Sigmoid colon (tissue), 7 donors: ENCODE results near the gene BBIP1. TPM values are rescaled to one million over a fixed set of nuclear protein-coding genes. Genes with fewer than 3 reads are reported as not detected.

Experiments used
- DNase-seq: peaks from one replicate; pipeline ENCODE4 v3.0.0-alpha.2; 2019
- H3K27ac ChIP-seq, 4 donors: fragments of 200-600 bp; sonication (generic); one replicate each; pipeline ENCODE4 v1.5.1; 2016 to 2019; ENCODE audit warnings: mild to moderate bottlenecking in 1 of 4
- H3K27me3 ChIP-seq, 3 donors: fragments of 200-600 bp; sonication (generic); one replicate each; pipeline ENCODE4 v1.5.1; 2019; ENCODE audit warnings: mild to moderate bottlenecking in 1 of 3
- H3K36me3 ChIP-seq, 4 donors: fragments of 200-600 bp; sonication (generic); one replicate each; pipeline ENCODE4 v1.5.1; 2016 to 2019
- H3K4me1 ChIP-seq, 4 donors: fragments of 200-600 bp; sonication (generic); one replicate each; pipeline ENCODE4 v1.5.1; 2017 to 2019
- H3K4me3 ChIP-seq, 4 donors: fragments of 200-600 bp; sonication (generic); one replicate each; pipeline ENCODE4 v1.5.1; 2017 to 2019; ENCODE audit warnings: mild to moderate bottlenecking in 2 of 4, moderate library complexity in 1 of 4
- H3K9me3 ChIP-seq, 4 donors: fragments of 200-600 bp in 3 of 4; sonication (generic) in 3 of 4; one replicate each; pipeline versions ENCODE4 v1.5.1 to v1.6.1; 2013 to 2019
- CTCF ChIP-seq, 4 experiments: fragments of 450-650 bp in 3 of 4; fragments of 200-600 bp in 1 of 4; IDR thresholded peaks; one replicate each; pipeline ENCODE4 v1.5.1; 2016 to 2019; ENCODE audit warnings: antibody characterized with exemption in 4 of 4, mild to moderate bottlenecking in 3 of 4, moderate library complexity in 2 of 4
- EP300 ChIP-seq, 4 donors: sonication (generic); formaldehyde crosslinking; IDR thresholded peaks; one replicate each; pipeline ENCODE4 v1.6.1; 2017; ENCODE audit warnings: antibody characterized with exemption in 4 of 4
- POLR2A ChIP-seq, 2 donors: fragments of 450-650 bp; IDR thresholded peaks; one replicate each; pipeline ENCODE4 v1.6.1; 2016; ENCODE audit warnings: antibody characterized with exemption in 2 of 2, mild to moderate bottlenecking in 2 of 2, moderate library complexity in 2 of 2
- POLR2AphosphoS5 ChIP-seq, 4 donors: sonication (generic); formaldehyde crosslinking; IDR thresholded peaks; one replicate each; pipeline ENCODE4 v1.6.1; 2017; ENCODE audit warnings: antibody characterized with exemption in 4 of 4
- WGBS, 2 donors: extraction: QIAGEN DNeasy Blood & Tissue Kit; methylation state at CpG; one replicate each; pipeline ENCODE4 v1.1.7; 2013; 5-methylcytosine and 5-hydroxymethylcytosine counted together
- intact Hi-C: fragments of 100-400 bp; cut with DNase I; formaldehyde crosslinking; loops from one replicate; pipeline ENCODE4 v1.15.1; 2023
- polyA plus RNA-seq, 3 donors: library from polyadenylated mRNA; stranded (reverse); fragments of 200-250 nt; gene quantifications; one replicate each; pipeline ENCODE4 v1.2.3, GENCODE V29; 2013
- total RNA-seq, 4 donors: library from RNA; depleted of rRNA; stranded (reverse); fragments of >200 nt; gene quantifications; one replicate each; pipeline ENCODE4 v1.1.0, GENCODE V29; 2016
- donor health status: healthy with polysubstance abuse.
- donor health status: Bipolar disorder and iron deficiency.
- donor health status: healthy.

The BBIP1 gene
- total and polyA plus RNA-seq, 7 donors = 16.2 to 36.8 (median 21.6) TPM

GRCh38 chr10:110853921-110854605 lies 64.9 kb downstream of the BBIP1 start:
- DNase-seq = no peak
- intact Hi-C loops = no loop called here
- Histone ChIP-seq H3K27ac (no peak overlapping the region), H3K36me3 (no peaks in the 10 kb centered on the region), H3K4me3 (no peak overlapping the region), H3K27me3 (no peaks in the 10 kb centered on the region), H3K9me3 (no peaks in the 10 kb centered on the region), H3K4me1 (peaks cover 0 to 15% (median 10%) of the 10 kb centered on the region in 4 donors)
- TF ChIP-seq EP300 (IDR thresholded peaks at IDR 0.05) = no peak
- no peak for TF ChIP-seq CTCF (IDR thresholded peaks at IDR 0.05)
- no peak for TF ChIP-seq POLR2AphosphoS5 (IDR thresholded peaks at IDR 0.05)
- TF ChIP-seq POLR2A (IDR thresholded peaks at IDR 0.05) = no peak

- DNase-seq = no peak
- no peak overlapping the region for H3K27ac ChIP-seq
- TF ChIP-seq EP300 (IDR thresholded peaks at IDR 0.05) (no peak), CTCF (IDR thresholded peaks at IDR 0.05) (no peak), POLR2A (IDR thresholded peaks at IDR 0.05) (no peak), POLR2AphosphoS5 (IDR thresholded peaks at IDR 0.05) (no peak)
- WGBS, 2 donors = 55 to 75% methylated on average over 4 of the region's 4 CpGs
- intact Hi-C loops = no loop called here
- H3K36me3 ChIP-seq = no peaks in the 10 kb centered on the region
- peaks cover 0 to 9% (median 7%) of the 10 kb centered on the region in 4 donors for H3K4me1 ChIP-seq
- H3K27me3 ChIP-seq = no peaks in the 10 kb centered on the region
- no peak overlapping the region for H3K4me3 ChIP-seq
- H3K9me3 ChIP-seq = no peaks in the 10 kb centered on the region
These were observed 66.0 kb downstream of the BBIP1 start for GRCh38 chr10:110852947-110853346.

GRCh38 chr10:110852255-110852896 lies 66.6 kb downstream of the BBIP1 start:
- intact Hi-C loops = no loop called here
- Histone ChIP-seq H3K4me1 (peaks cover 0 to 3% (median 2%) of the 10 kb centered on the region in 4 donors), H3K9me3 (no peaks in the 10 kb centered on the region), H3K4me3 (no peak overlapping the region), H3K36me3 (no peaks in the 10 kb centered on the region), H3K27me3 (no peaks in the 10 kb centered on the region), H3K27ac (no peak overlapping the region)
- peak; percentile 36 for DNase-seq
- TF ChIP-seq CTCF (IDR thresholded peaks at IDR 0.05) (no peak), EP300 (IDR thresholded peaks at IDR 0.05) (no peak), POLR2AphosphoS5 (IDR thresholded peaks at IDR 0.05) (no peak), POLR2A (IDR thresholded peaks at IDR 0.05) (no peak)
- WGBS, 2 donors = 62 to 66% methylated on average over 7 of the region's 7 CpGs

- intact Hi-C loops = no loop called here
- DNase-seq = peak; percentile 61
- no peaks in the 10 kb centered on the region for H3K4me1 ChIP-seq
- WGBS, 2 donors = 63 to 80% methylated on average over 8 of the region's 8 CpGs
- no peaks in the 10 kb centered on the region for H3K36me3 ChIP-seq
- H3K27ac ChIP-seq = no peak overlapping the region
- no peaks in the 10 kb centered on the region for H3K9me3 ChIP-seq
- H3K27me3 ChIP-seq = no peaks in the 10 kb centered on the region
- TF ChIP-seq EP300 (IDR thresholded peaks at IDR 0.05) = no peak
- no peak for TF ChIP-seq POLR2AphosphoS5 (IDR thresholded peaks at IDR 0.05)
- no peak for TF ChIP-seq POLR2A (IDR thresholded peaks at IDR 0.05)
- TF ChIP-seq CTCF (IDR thresholded peaks at IDR 0.05) = no peak
- no peak overlapping the region for H3K4me3 ChIP-seq
These were observed 67.9 kb downstream of the BBIP1 start for GRCh38 chr10:110851020-110851612.
